SK-N-MC (cell line): ENCODE measurements around the gene SLC18A3.

Experiments
- EZH2 ChIP-seq: fragments of 200-600 bp; sonication (generic); IDR thresholded peaks from one replicate; pipeline ENCODE4 v1.6.1; 2017; ENCODE audit warnings: antibody characterized with exemption
- POLR2AphosphoS5 ChIP-seq: IDR thresholded peaks from 2 replicates; pipeline ENCODE4 v1.6.1; 2012; ENCODE audit warnings: mild to moderate bottlenecking, low read depth, low read length, borderline replicate concordance

DNA sequence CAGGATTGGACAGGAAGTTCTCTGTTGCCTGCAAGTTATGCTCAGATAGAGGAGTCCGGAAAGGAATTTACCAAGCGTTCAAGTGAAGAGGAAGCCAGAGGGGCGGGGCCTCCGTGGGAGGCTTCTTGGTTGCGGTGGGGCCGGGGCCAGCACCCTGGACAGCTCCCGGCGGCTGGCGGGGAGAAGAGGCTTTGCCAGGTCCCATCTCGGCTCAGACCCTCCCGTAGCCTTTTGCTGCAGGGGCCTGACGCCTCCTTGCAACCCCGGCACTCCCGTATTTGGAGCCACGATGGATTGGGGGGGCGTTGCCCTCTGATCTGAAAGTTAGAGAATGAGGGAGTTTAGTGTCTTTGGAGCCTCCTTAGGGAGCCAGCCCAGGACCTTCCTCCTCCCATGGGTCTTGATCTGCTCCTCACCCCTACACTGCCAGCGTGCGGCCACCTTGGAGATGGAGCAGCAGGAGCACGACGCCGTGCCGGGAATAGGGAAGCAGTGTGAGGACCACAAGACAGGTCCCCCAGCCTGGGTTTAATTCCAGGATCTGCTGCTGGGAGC is 3.1 kb upstream of the SLC18A3 start:
- TF ChIP-seq EZH2, result no peak
- no peak for TF ChIP-seq POLR2AphosphoS5
